NOMO-1 treated with DMSO at 0.1 percent for 48 hours (cell line): ENCODE data around the gene OR6N1.

ENCODE experiments used
- DNase-seq: peaks from one replicate; lab custom pipeline; 2025; ENCODE audit not compliant: unreplicated experiment; lab: John Stamatoyannopoulos, UW

OR6N1 gene

DNA sequence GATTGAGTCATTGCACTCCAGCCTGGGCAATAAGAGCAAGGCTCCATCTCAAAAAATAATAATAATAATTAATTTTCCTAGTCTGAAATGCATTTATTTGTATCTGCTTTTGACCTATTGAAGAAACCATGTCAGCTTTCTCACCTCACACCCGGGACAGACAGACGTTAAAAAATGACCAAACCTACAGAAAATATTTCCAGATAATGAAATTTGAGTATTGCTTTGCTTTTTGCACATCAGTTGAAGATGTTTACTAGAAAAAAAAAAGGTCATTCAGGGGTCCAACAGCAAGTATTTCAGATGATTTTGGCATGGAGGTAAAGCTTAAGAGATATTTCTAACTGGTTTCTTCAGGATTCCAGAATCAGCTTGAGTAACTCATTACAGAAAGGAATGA is 17.6 kb downstream of the OR6N1 start, which contains the start of gene OR6K6:
Gene OR6K6, plus strand, starts transcription at position 301 of the 400 bp plus-strand sequence. CDS start 168 bp downstream, outside the sequence.
- no peak for DNase-seq

DNA sequence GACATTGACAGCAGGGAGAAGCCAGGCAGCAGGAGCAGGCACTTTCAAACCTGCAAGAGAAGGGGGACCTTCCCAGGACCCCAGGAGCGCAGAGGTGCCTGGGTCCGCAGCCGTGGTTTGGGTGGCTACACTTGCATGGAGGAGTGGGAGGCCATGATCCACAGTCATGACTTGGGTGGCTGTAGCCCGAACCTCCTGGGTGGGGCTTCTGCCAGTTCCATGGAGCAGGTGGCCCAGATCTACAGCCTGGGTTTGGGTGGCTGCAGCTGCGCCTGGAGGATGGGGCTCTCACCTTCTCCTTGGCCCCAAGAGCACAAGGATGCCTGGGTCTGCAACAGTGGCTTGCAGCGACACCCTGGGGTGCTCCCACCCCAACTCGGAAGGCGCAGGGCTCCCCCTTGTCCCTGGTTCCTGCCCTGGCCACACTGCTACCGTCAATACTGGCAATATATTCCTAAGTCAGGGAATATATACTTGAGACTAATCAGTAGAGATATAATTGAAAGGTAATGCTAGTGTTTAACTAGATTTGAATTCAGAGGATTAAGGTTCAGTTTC is 19.8 kb downstream of the OR6N1 start:
- no peak for DNase-seq

DNA sequence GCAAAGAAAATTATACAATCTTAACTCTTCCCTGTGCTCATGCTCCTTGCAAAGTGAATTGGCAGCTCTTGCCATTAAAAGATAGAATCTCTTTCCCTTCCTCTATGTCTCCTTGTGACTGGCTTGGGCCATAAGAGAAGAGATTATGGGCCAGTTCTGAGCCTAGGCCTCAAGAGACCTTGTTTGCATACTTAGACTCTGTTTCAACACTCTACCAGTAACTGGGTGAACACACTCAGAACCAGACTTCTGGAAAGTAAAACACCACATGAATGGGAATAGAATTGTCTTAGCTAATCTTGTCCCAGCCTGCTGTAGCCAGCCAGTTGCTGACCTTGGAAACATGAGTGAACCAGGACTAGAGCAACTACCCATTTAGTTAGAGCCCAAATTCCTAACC is 36.1 kb downstream of the OR6N1 start:
- DNase-seq, result no peak

DNA sequence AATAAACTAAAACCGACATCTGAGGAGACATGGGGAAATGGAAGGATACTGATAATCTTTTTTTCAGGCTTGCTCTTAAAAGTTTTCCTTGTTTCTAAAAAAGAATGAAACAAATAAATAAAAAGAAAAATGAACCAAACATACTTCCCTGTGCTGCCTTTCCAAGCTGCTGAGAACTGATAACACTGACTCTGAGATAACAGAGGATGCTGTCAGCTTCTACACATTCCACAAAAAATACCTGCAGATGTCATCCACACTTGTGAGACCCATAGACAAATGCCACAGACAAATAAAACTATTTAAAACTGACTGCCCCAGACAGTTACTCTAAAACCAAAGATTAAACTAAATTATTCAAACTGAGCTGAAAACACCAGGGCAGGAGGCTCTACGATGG is 39.5 kb downstream of the OR6N1 start:
- no peak for DNase-seq

DNA sequence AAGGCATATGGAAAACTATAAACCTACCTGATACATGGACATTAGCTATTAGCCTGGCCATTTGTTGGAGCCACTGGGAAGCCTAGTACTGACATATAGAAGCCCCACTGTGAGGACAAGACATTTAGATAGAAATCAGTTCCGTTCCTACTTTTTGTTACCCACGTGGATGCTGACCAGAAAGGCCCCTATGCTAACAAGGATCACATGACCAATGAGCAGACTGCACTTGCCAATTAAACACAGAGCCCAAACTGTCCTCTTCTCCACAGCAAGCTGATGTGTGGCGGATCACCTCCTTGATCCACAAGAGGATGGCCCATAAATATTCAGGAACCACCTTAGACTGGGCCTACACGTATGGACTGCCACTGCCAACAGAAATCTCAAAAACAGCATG is 40.3 kb downstream of the OR6N1 start:
- no peak for DNase-seq

DNA sequence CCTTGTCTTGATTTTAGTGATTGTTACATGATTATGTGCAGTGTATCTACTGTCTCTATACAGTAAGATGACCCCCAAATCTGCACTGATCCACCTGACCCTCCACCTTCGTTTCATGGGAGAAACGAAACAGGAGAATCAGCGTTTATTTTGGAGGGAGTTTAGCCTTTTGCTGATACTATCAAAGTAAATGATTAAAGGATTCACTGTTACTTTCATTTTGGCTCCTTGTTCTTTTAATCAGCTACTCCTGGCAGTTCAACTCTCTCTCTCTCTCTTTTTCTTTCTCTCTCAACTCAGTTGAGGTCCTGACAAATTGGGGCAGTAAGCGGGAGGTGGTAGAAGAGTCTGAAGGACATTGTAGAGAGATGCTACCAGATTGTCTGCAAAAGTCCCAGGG is 41.5 kb downstream of the OR6N1 start:
- DNase-seq, result no peak

DNA sequence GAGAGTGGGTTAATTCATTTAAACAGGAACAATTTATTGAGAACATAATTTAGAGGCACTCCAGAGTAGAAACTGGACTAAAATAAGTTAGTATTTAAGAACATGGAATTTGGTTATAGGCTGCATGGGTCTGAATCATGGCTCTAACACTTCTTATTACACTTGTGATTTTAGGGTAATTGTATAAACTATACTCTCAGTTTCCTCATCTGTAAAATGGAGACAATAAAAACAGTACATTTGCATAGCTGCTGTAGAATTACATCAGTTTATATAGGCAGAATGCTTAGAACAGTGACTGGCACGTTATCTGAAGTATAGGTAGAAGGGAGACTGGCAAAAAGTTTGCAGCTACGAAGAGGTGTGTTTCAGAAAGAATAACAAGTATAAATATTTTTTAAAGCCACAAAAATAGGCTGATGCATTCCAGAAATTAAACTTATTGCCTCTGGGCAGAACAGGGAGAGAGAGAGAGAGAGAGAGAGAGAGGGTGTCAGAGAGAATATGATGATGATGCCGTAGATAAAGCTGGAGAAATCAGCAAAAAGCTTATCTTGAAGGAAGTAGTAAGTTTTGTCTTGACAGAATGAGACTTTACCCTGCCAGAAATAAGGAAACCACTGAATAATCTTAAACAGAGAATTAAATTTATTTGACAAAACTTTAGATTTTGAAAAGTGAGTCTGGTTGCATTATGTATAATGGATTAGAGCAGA is 43.3 kb downstream of the OR6N1 start:
- no peak for DNase-seq

DNA sequence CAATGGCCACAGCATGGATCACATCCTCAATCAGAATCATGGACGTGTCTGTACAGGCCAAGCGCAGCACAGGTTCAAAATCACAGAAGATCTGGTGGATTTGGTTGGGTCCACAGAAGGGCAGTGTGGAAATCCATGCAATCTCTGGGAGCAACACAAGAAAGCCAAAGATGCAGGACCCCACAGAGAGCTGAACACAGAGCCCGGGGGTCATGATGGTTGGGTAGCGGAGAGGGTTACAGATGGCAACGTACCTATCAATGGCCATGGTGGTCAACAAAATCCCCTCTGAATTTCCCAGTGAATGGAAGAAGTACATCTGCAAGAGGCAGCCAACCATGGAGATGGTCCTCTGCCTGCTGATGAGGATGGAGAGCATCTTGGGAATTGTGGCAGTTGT is 47.6 kb downstream of the OR6N1 start:
- no peak for DNase-seq

DNA sequence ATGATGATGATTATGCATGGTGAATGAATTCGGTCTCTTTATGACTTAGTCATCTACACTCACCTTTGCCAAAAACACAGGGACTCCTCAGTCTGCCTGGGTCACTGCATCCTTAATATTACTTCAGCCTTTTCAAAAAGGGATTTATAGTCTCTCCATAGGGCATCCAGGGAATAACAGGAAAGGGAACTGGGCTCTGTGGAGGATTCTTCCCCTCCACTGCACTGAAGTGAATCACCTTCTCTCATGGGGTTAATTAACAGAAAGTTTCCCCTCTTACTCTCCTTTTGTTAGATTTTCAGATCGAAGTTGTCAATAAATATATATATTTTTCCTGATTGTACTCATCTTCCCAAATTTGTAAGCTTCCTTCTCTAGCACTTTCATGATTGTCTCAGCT is 51.4 kb downstream of the OR6N1 start, which contains the start of gene OR6K3:
Gene OR6K3, minus strand, starts transcription at position 101 of the 400 bp plus-strand sequence. CDS start 2,605 bp downstream, outside the sequence.
- no peak for DNase-seq

DNA sequence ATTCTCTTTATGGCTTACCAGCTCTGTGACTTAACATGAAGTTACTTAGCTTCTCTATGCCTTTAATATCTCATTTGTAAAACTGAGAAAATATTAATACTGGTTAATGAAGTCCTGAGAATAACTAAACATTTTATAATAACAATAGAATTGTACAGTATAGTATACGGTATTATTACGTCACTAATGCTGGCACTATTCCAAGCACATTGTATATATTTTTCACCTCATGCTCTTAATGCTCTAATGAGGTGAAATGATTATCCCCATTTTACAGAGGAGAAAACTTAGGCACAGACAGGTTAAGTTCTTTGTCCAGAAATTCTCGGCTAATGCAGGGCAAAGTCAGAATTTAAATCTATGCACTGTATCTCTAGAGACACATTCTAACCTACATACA is 52.3 kb downstream of the OR6N1 start:
- no peak for DNase-seq

DNA sequence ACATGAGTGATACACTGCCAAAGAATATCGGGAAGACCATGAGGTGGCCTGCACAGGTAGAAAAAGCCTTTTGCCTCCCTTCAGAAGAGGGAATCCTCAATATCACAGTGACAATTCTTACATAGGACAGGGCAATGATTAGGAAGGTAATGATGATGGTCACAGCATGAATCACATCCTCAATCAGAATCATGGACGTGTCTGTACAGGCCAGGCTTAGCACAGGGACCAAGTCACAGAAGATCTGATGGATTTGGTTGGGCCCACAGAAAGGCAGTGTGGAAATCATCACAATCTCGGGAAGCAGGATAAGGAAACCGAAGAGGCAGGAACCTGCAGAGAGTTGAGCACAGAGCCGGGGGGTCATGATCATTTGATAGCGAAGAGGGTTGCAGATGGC is 54.7 kb downstream of the OR6N1 start:
- no peak for DNase-seq

DNA sequence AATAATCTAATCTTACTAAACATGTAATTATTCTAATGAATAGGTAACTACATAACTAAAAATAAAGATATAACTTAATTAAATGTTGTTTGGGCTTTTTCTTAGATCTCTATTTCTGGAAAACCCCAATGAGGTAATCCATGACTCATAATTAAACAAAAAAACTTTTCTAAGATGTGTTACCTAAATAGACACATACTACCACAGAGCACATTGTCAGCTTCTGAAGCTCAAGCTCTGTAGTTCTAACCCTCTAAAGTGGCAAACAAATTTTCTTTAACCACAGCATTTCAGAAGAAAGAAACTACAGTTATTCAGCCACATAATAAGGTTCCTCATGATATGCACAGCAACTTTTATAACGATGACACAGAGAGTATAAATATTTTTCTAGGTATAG is 55.7 kb downstream of the OR6N1 start:
- no peak for DNase-seq

DNA sequence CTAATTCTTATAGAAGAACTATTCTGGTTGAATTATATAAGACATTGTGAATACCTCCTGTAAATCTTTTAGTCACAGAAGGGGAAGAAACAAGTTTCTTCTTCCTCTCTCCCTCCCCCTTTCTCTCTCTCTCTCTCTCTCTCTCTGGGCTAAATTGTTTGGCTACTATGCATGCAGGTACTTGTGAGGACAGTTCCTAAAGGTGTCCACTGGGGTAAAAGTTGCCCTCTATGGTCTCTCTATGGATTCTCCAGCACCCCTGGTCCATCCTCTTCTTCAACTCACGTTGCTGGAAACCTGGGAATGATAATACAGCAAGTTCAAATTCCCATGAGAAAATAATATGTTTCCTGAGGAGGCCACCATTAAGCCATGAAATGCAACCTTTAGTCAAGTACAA is 57.2 kb downstream of the OR6N1 start:
- no peak for DNase-seq
